GM18868 (cell line): ENCODE results near the gene SSBP2.
"Not testable (repeated sequence)": the region's sequence is repeated elsewhere in the genome, so short reads cannot be mapped to it uniquely, and the experiment has no call there.

Experiments
- ATAC-seq: cut with Tn5 transposase; IDR thresholded peaks from one replicate; pipeline ENCODE4 v1.9.1; 2021; ENCODE audit warnings: mild to moderate bottlenecking, moderate library complexity; ENCODE audit not compliant: unreplicated experiment

SSBP2 gene

GRCh38 chr5:81740758-81741157, 10.1 kb downstream of the SSBP2 start:
- no peak for ATAC-seq

GRCh38 chr5:81739291-81739690, 11.6 kb downstream of the SSBP2 start:
- ATAC-seq: no peak

GRCh38 chr5:81729276-81729675, 21.6 kb downstream of the SSBP2 start:
- no peak for ATAC-seq

- no peak for ATAC-seq
Measured at GRCh38 chr5:81728301-81728700, 22.6 kb downstream of the SSBP2 start.

GRCh38 chr5:81726297-81726696, 24.6 kb downstream of the SSBP2 start:
- no peak for ATAC-seq

- ATAC-seq: no peak
Measured at GRCh38 chr5:81724571-81724970, 26.3 kb downstream of the SSBP2 start.

GRCh38 chr5:81724108-81724507, 26.8 kb downstream of the SSBP2 start:
- no peak for ATAC-seq

GRCh38 chr5:81721049-81721448, 29.8 kb downstream of the SSBP2 start:
- ATAC-seq: no peak

- ATAC-seq: no peak
Measured at GRCh38 chr5:81719743-81720345, 31.1 kb downstream of the SSBP2 start.

- no peak for ATAC-seq
Measured at GRCh38 chr5:81718300-81718699, 32.6 kb downstream of the SSBP2 start.

- ATAC-seq: no peak
Measured at GRCh38 chr5:81717860-81718259, 33.0 kb downstream of the SSBP2 start.

- no peak for ATAC-seq
Measured at GRCh38 chr5:81717226-81717625, 33.7 kb downstream of the SSBP2 start.

GRCh38 chr5:81714076-81714475, 36.8 kb downstream of the SSBP2 start:
- not testable (repeated sequence) for ATAC-seq

- ATAC-seq: no peak
Measured at GRCh38 chr5:81708889-81709288, 42.0 kb downstream of the SSBP2 start.

GRCh38 chr5:81703840-81704239, 47.1 kb downstream of the SSBP2 start:
- ATAC-seq: no peak

- no peak for ATAC-seq
Measured at GRCh38 chr5:81700166-81700565, 50.7 kb downstream of the SSBP2 start.

- no peak for ATAC-seq
Measured at GRCh38 chr5:81698813-81699212, 52.1 kb downstream of the SSBP2 start.

- no peak for ATAC-seq
Measured at GRCh38 chr5:81696418-81697397, 54.2 kb downstream of the SSBP2 start.

- ATAC-seq: no peak
Measured at GRCh38 chr5:81694726-81695125, 56.2 kb downstream of the SSBP2 start.

GRCh38 chr5:81688215-81688614, 62.7 kb downstream of the SSBP2 start:
- ATAC-seq: no peak

GRCh38 chr5:81687292-81687691, 63.6 kb downstream of the SSBP2 start:
- ATAC-seq: no peak

- ATAC-seq: no peak
Measured at GRCh38 chr5:81685471-81685870, 65.4 kb downstream of the SSBP2 start.
